ENCODE measurements around the gene SYNRG. TPM values are rescaled to one million over a fixed set of nuclear protein-coding genes. Genes with fewer than 3 reads are reported as not detected.

Gene SYNRG
- total and polyA plus RNA-seq, 2 of the 13 experiments (the other 11 are each of a cell fraction or from before 2014, with no cell fraction given) = 7.3 to 8.7 TPM

GRCh38 chr17:37502009-37502936 lies 106.9 kb downstream of the SYNRG start (continued):
- no peak; the same call in 1 of the 2 replicates for TF ChIP-seq PRDM15 (CRISPR knock-in tag; IDR thresholded peaks at IDR 0.05)
- TF ChIP-seq RBM39 (IDR thresholded peaks at IDR 0.05; ENCODE audit: low read depth, low read length, poor library complexity, severe bottlenecking) = no peak
- peak; percentile 70 for TF ChIP-seq PHF5A (CRISPR knock-in tag; IDR thresholded peaks at IDR 0.05; ENCODE audit: low read depth, unreplicated experiment)
- TF ChIP-seq SYNCRIP (IDR thresholded peaks at IDR 0.05; ENCODE audit: insufficient read depth, low read depth, low read length) = no peak
- TF ChIP-seq MYC (CRISPR knock-in tag; IDR thresholded peaks at IDR 0.05; ENCODE audit: borderline replicate concordance) = peak; percentile 60; the same call in 1 of the 2 replicates
- TF ChIP-seq ZFP90 (CRISPR knock-in tag; IDR thresholded peaks at IDR 0.05; ENCODE audit: borderline replicate concordance) = no peak
- peak in 1 of 2 experiments; percentile 77; a peak in 2 of 4 replicates for TF ChIP-seq ATF4 (CRISPR knock-in tag; IDR thresholded peaks at IDR 0.05)
- TF ChIP-seq KLF11 (CRISPR knock-in tag; IDR thresholded peaks at IDR 0.05) = no peak
- TF ChIP-seq KIAA2018 (CRISPR knock-in tag; IDR thresholded peaks at IDR 0.05; ENCODE audit: borderline replicate concordance) = no peak

All from HepG2 (cell line).